GM23338 (cell line): ENCODE results near the gene DHFR2. TPM values are rescaled to one million over a fixed set of nuclear protein-coding genes. Genes with fewer than 3 reads are reported as not detected.

Source experiments
- ATAC-seq: fragments of 200-7000 bp; cut with Tn5 transposase; 3 replicates; pipeline ENCODE4 v1.9.1; 2020
- DNase-seq: peaks from one replicate; pipeline ENCODE4 v3.0.0-alpha.2; 2015; ENCODE audit warnings: low spot score
- H2AFZ ChIP-seq: fragments of 200-600 bp; sonication (generic); 2 replicates; pipeline ENCODE4 v1.8.0; 2016; ENCODE audit warnings: antibody characterized with exemption, mild to moderate bottlenecking, moderate library complexity
- H3F3A ChIP-seq: fragments of 200-600 bp; sonication (generic); replicated peaks from 2 replicates; pipeline ENCODE4 v1.8.0; 2017; ENCODE audit warnings: antibody characterized with exemption, mixed run types, low read depth
- H3K27ac ChIP-seq: fragments of 200-600 bp; sonication (generic); 2 replicates; pipeline ENCODE4 v1.6.1; 2016; ENCODE audit warnings: low read depth
- H3K27me3 ChIP-seq: fragments of 200-600 bp; sonication (generic); 2 replicates; pipeline ENCODE4 v1.8.0; 2016; ENCODE audit warnings: mild to moderate bottlenecking, mixed run types, moderate library complexity; ENCODE audit not compliant: insufficient read depth
- H3K36me3 ChIP-seq: fragments of 200-600 bp; sonication (generic); 2 replicates; pipeline ENCODE4 v1.8.0; 2016; ENCODE audit warnings: mild to moderate bottlenecking; ENCODE audit not compliant: insufficient read depth
- H3K4me1 ChIP-seq: fragments of 200-600 bp; sonication (generic); 2 replicates; pipeline ENCODE4 v1.8.0; 2016; ENCODE audit warnings: mild to moderate bottlenecking, moderate library complexity; ENCODE audit not compliant: insufficient read depth
- H3K4me2 ChIP-seq: fragments of 200-600 bp; sonication (generic); 2 replicates; pipeline ENCODE4 v1.7.1; 2017; ENCODE audit warnings: mixed run types
- H3K4me3 ChIP-seq: fragments of 200-600 bp; sonication (generic); 2 replicates; pipeline ENCODE4 v1.6.1; 2016; ENCODE audit warnings: mixed run types
- H3K79me2 ChIP-seq: fragments of 200-600 bp; sonication (generic); replicated peaks from 2 replicates; pipeline ENCODE4 v1.8.0; 2017; ENCODE audit warnings: mild to moderate bottlenecking; ENCODE audit not compliant: insufficient read depth
- H3K9me2 ChIP-seq: fragments of 200-600 bp; sonication (generic); 2 replicates; pipeline ENCODE4 v1.8.0; 2017; ENCODE audit not compliant: insufficient read depth
- H4K20me1 ChIP-seq: fragments of 200-600 bp; sonication (generic); replicated peaks from 2 replicates; pipeline ENCODE4 v1.8.0; 2017; ENCODE audit warnings: mild to moderate bottlenecking; ENCODE audit not compliant: insufficient read depth
- H3K27ac Mint-ChIP-seq: 2 replicates; pipeline ENCODE4 v1.8.0; 2020; ENCODE audit warnings: inconsistent platforms, mild to moderate bottlenecking, moderate library complexity, mixed read lengths
- H3K27me3 Mint-ChIP-seq: 3 replicates; pipeline ENCODE4 v1.8.0; 2022; ENCODE audit warnings: low read depth, mild to moderate bottlenecking, moderate library complexity, mixed read lengths, inconsistent platforms; ENCODE audit not compliant: insufficient read depth, poor library complexity
- H3K36me3 Mint-ChIP-seq: 3 replicates; pipeline ENCODE4 v1.8.0; 2021; ENCODE audit warnings: low read depth, mild to moderate bottlenecking, inconsistent platforms, moderate library complexity, mixed read lengths
- H3K4me1 Mint-ChIP-seq: 3 replicates; pipeline ENCODE4 v1.8.0; 2020; ENCODE audit warnings: mild to moderate bottlenecking, inconsistent platforms, mixed read lengths
- H3K4me3 Mint-ChIP-seq: 3 replicates; pipeline ENCODE4 v1.8.0; 2021; ENCODE audit warnings: moderate library complexity, mild to moderate bottlenecking, inconsistent platforms, mixed read lengths
- H3K9me3 Mint-ChIP-seq: 3 replicates; pipeline ENCODE4 v1.8.0; 2020; ENCODE audit warnings: moderate library complexity, mild to moderate bottlenecking, inconsistent platforms, mixed read lengths
- EZH2 ChIP-seq: fragments of 200-600 bp; sonication (generic); IDR thresholded peaks from one replicate; pipeline ENCODE4 v1.8.0; 2017; ENCODE audit warnings: antibody characterized with exemption, mild to moderate bottlenecking, low read depth; ENCODE audit not compliant: unreplicated experiment
- EZH2phosphoT487 ChIP-seq: fragments of 200-600 bp; sonication (generic); IDR thresholded peaks from one replicate; pipeline ENCODE4 v1.8.1; 2018; ENCODE audit warnings: antibody characterized with exemption; ENCODE audit not compliant: unreplicated experiment
- JUNB ChIP-seq: IDR thresholded peaks from one replicate; pipeline ENCODE4 v1.6.1; 2016; ENCODE audit warnings: antibody characterized with exemption; ENCODE audit not compliant: unreplicated experiment
- NANOG ChIP-seq: IDR thresholded peaks from 2 replicates; pipeline ENCODE4 v1.6.1; 2016; ENCODE audit warnings: antibody characterized with exemption, borderline replicate concordance
- POLR2AphosphoS5 ChIP-seq: IDR thresholded peaks from 2 replicates; pipeline ENCODE4 v1.6.1; 2016; ENCODE audit warnings: antibody characterized with exemption, low read depth
- REST ChIP-seq: IDR thresholded peaks from one replicate; pipeline ENCODE4 v1.6.1; 2018; ENCODE audit warnings: antibody characterized with exemption; ENCODE audit not compliant: unreplicated experiment
- STAT1 ChIP-seq: IDR thresholded peaks from one replicate; pipeline ENCODE4 v1.6.1; 2016; ENCODE audit warnings: antibody characterized with exemption; ENCODE audit not compliant: unreplicated experiment
- ZNF114 ChIP-seq: fragments of 250-450 bp; sonication (Bioruptor Pico); IDR thresholded peaks from 2 replicates; pipeline ENCODE4 v1.5.0; 2020; ENCODE audit warnings: mild to moderate bottlenecking, moderate library complexity
- ZNF331 ChIP-seq: fragments of 250-450 bp; sonication (Bioruptor Pico); IDR thresholded peaks from 2 replicates; pipeline ENCODE4 v1.5.0; 2020; ENCODE audit warnings: low read depth, mild to moderate bottlenecking, moderate library complexity
- ZNF462 ChIP-seq: fragments of 250-450 bp; sonication (Bioruptor Pico); IDR thresholded peaks from 2 replicates; pipeline ENCODE4 v1.5.0; 2020; ENCODE audit warnings: mild to moderate bottlenecking, moderate library complexity
- polyA plus RNA-seq: library from polyadenylated mRNA; unstranded; fragments of >200 nt; fragmentation: Nextera tagmentation; extraction: Ambion mirVana; gene quantifications from 2 replicates; pipeline ENCODE4 v1.2.1, GENCODE V29; 2016
- total RNA-seq: library from RNA; depleted of rRNA; stranded (reverse); fragments of >200 nt; shearing (Covaris generic); gene quantifications from 2 replicates; pipeline ENCODE4 v1.2.3, GENCODE V29; 2014
- TF ChIP-seq, protein P1 (sequence below): IDR thresholded peaks from 2 replicates; pipeline ENCODE4 v1.6.1; 2016; ENCODE audit warnings: antibody characterized with exemption

Gene DHFR2
- total and polyA plus RNA-seq, 2 experiments from 2014 or later = 1.1 to 1.6 TPM

DNA sequence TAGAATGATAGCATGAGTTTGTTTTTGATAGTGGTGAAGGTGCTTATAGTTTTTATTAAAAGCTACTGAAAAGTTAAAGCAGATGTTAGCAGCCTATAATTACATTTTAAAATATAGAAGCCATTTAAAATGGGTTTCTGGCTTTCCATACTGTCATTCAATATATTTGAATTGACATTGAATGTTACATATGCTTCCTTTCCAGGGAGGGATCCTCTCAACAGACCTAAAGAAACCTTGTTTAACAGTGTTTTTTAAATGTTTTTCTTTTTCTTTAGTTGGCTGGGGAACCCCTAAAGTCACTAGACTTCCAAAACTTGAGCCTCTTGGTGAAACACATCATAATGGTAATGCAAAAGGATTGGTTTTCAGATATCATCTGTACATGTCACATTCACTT, 12.2 kb downstream of the DHFR2 start:
- Histone ChIP-seq H3K9me2 (no peaks in the 10 kb centered on the region), H3F3A (no peaks in the 10 kb centered on the region), H3K4me3 (no peak overlapping the region), H3K36me3 (no peaks in the 10 kb centered on the region), H3K4me1 (no peaks in the 10 kb centered on the region), H3K4me2 (no peak overlapping the region), H3K79me2 (no peaks in the 10 kb centered on the region), H2AFZ (no peak overlapping the region), H3K27me3 (no peaks in the 10 kb centered on the region), H4K20me1 (no peaks in the 10 kb centered on the region), H3K27ac (no peak overlapping the region)
- Mint-ChIP-seq H3K9me3 (peaks cover 6% of the 10 kb centered on the region), H3K4me3 (no peak overlapping the region), H3K27me3 (peaks cover 1% of the 10 kb centered on the region), H3K36me3 (peaks cover 3% of the 10 kb centered on the region), H3K4me1 (no peaks in the 10 kb centered on the region), H3K27ac (no peak overlapping the region)
- DNase-seq (no peak), ATAC-seq (no peak)
- TF ChIP-seq JUNB = no peak
- no peak for TF ChIP-seq EZH2

DNA sequence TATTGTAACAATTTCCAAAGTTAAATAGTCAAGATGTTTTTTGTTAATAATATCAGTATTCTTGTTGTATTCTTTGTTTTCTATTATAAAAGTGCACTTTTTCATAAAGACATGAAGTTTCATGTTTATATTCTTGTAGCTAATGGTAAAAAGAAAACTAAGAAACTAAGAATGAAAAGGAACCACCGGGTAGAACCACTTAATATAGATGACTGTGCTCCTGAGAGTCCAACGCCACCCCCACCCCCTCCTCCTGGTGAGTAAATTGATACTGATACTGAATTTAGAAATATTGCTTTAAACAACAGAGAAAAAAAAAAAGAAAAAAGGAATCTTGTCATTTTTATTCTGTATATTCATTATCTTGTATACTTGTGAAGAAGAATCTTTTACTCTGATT, 13.4 kb downstream of the DHFR2 start:
- Histone ChIP-seq H3F3A (no peaks in the 10 kb centered on the region), H3K9me2 (no peaks in the 10 kb centered on the region), H3K27ac (no peak overlapping the region), H3K4me1 (no peaks in the 10 kb centered on the region), H3K27me3 (no peaks in the 10 kb centered on the region), H4K20me1 (no peaks in the 10 kb centered on the region), H3K4me2 (no peak overlapping the region), H3K79me2 (no peaks in the 10 kb centered on the region), H3K4me3 (no peak overlapping the region), H3K36me3 (peaks cover 3% of the 10 kb centered on the region; the same call in 1 of the 2 replicates), H2AFZ (no peak overlapping the region)
- no peak overlapping the region for H3K27ac Mint-ChIP-seq
- no peaks in the 10 kb centered on the region for H3K4me1 Mint-ChIP-seq
- peaks cover 9% of the 10 kb centered on the region for H3K27me3 Mint-ChIP-seq
- H3K36me3 Mint-ChIP-seq = peaks cover 16% of the 10 kb centered on the region
- H3K9me3 Mint-ChIP-seq = peaks cover 16% of the 10 kb centered on the region
- DNase-seq (no peak), ATAC-seq (no peak)
- H3K4me3 Mint-ChIP-seq = no peak overlapping the region
- TF ChIP-seq JUNB (no peak), POLR2AphosphoS5 (no peak), ZNF114 (CRISPR knock-in tag) (no peak), ZNF462 (no peak), EZH2phosphoT487 (no peak), NANOG (no peak), EZH2 (no peak), REST (no peak), ZNF331 (CRISPR knock-in tag) (no peak), STAT1 (no peak)
- TF ChIP-seq, protein P1, sequence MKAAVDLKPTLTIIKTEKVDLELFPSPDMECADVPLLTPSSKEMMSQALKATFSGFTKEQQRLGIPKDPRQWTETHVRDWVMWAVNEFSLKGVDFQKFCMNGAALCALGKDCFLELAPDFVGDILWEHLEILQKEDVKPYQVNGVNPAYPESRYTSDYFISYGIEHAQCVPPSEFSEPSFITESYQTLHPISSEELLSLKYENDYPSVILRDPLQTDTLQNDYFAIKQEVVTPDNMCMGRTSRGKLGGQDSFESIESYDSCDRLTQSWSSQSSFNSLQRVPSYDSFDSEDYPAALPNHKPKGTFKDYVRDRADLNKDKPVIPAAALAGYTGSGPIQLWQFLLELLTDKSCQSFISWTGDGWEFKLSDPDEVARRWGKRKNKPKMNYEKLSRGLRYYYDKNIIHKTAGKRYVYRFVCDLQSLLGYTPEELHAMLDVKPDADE = no peak
